Measurements from ENCODE around the gene ESPN.

Gene ESPN

DNA sequence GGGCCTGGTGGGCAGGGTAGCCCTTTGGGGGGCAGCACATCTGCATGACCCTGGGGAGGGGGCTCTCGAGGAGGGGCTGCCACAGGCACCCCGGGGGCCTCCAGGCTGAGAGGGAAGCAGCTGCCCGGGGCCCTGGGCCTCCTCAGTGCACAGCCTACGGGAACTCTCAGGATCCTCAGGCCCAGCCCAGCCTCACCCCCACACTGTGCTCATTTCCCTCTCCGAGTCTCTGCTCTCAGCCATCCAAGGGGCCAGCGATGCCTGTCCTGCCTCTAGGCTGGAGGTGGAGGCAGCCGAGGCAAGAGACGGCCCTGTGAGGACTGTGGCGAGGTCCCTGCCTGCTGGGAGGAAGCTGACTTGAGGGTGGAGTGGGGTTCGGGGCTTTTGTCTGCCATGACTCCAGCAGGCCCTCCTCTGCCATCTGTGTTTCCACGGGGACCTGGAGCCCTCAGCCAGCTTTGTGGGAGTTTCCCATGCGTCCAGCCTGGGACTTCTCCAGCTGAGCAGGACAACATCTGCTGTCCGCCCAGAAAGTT lies 74.1 kb downstream of the ESPN start:
- no peak overlapping the region for H3K4me3 ChIP-seq (ENCODE audit: low read depth in 1 of 2, low read length in 2 of 2)
- no peak overlapping the region for H3K27ac ChIP-seq (ENCODE audit: low read length)
- peaks cover 0 to 26% of the 10 kb centered on the region in 2 donors for H3K4me1 ChIP-seq (ENCODE audit: control insufficient read depth in 1 of 2, insufficient read depth in 2 of 2, low read length in 2 of 2)

DNA sequence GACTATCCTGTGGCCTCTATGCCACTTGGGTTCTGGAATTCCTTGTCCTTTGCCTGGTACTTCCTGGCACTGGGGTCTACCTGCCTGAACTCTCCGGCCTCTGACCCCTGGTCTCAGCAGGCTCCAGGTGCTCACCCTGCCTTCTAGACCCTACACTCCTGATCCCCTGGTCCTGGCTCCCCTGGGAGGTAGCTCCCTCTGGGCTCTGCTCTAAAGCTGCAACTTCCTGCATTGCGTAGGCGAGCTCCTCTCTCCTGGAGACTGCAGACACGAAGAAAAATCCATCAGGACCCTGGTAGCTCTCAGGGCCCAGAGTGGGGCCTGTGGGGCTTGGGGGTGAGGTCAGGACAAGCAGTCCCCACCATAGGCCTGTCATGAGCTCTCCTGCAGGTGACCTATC lies 74.7 kb downstream of the ESPN start:
- Histone ChIP-seq H3K4me3 (ENCODE audit: low read depth in 1 of 2, low read length in 2 of 2) (no peak overlapping the region), H3K36me3 (ENCODE audit: control insufficient read depth in 1 of 2, insufficient read depth in 2 of 2, low read length in 2 of 2) (no peaks in the 10 kb centered on the region), H3K27me3 (ENCODE audit: low read depth, low read length) (peaks cover 6% of the 10 kb centered on the region), H3K4me1 (ENCODE audit: control insufficient read depth in 1 of 2, insufficient read depth in 2 of 2, low read length in 2 of 2) (peaks cover 0 to 26% of the 10 kb centered on the region in 2 donors), H3K27ac (ENCODE audit: low read length) (no peak overlapping the region), H3K9me3 (ENCODE audit: control insufficient read depth in 1 of 2, low read length in 2 of 2) (no peaks in the 10 kb centered on the region)

More for the DNA sequence above, 74.1 kb downstream of the ESPN start:
- Histone ChIP-seq H3K9me3 (ENCODE audit: control insufficient read depth in 1 of 2, low read length in 2 of 2) (no peaks in the 10 kb centered on the region), H3K27me3 (ENCODE audit: low read depth, low read length) (peaks cover 6% of the 10 kb centered on the region), H3K36me3 (ENCODE audit: control insufficient read depth in 1 of 2, insufficient read depth in 2 of 2, low read length in 2 of 2) (no peaks in the 10 kb centered on the region)

DNA sequence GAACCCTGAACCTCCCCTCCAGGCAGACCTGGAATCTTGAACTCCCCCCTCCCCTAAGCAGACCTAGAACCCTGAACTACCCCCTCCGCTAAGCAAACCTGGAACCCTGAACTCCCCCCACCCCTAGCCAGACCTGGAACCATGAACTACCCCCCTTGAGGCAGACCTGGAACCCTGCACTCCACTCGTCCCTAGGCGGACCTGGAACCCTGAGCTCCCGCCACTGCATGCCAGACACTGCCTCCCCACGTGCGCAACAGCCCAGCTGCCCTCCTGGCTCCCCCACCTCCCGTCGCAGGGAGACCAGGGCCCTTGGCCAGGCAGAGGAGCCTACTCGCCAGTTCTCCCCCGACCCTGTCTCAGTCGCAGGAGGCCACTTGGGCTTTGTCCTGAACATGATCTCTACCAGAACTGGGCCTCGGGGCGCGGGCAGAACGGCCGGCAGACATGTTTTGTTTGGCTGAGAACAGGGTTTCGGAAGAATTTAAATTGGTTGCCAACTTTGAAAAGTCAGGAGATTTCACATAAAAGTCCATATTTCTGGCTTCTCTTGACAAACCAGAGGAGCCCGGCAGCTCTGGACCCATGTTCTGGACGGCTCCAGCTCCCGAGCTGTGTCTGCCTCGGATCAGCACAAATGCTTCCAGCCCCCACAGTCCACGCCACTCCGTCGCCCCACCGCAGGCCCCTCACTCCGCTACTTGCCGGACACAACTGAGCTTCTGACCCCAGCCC lies 76.1 kb downstream of the ESPN start:
- H3K27me3 ChIP-seq (ENCODE audit: low read depth, low read length) = peaks cover 6% of the 10 kb centered on the region
- H3K4me1 ChIP-seq (ENCODE audit: control insufficient read depth in 1 of 2, insufficient read depth in 2 of 2, low read length in 2 of 2) = peaks cover 0 to 26% of the 10 kb centered on the region in 2 donors
- no peak overlapping the region for H3K27ac ChIP-seq (ENCODE audit: low read length)
- no peaks in the 10 kb centered on the region for H3K36me3 ChIP-seq (ENCODE audit: control insufficient read depth in 1 of 2, insufficient read depth in 2 of 2, low read length in 2 of 2)
- no peak overlapping the region for H3K4me3 ChIP-seq (ENCODE audit: low read depth in 1 of 2, low read length in 2 of 2)
- no peaks in the 10 kb centered on the region for H3K9me3 ChIP-seq (ENCODE audit: control insufficient read depth in 1 of 2, low read length in 2 of 2)

- Histone ChIP-seq H3K27me3 (ENCODE audit: low read depth, low read length) (peaks cover under 1% of the 10 kb centered on the region), H3K9me3 (ENCODE audit: control insufficient read depth in 1 of 2, low read length in 2 of 2) (no peaks in the 10 kb centered on the region), H3K4me1 (ENCODE audit: control insufficient read depth in 1 of 2, insufficient read depth in 2 of 2, low read length in 2 of 2) (peaks cover 0 to 23% of the 10 kb centered on the region in 2 donors), H3K4me3 (ENCODE audit: low read depth in 1 of 2, low read length in 2 of 2) (no peak overlapping the region), H3K36me3 (ENCODE audit: control insufficient read depth in 1 of 2, insufficient read depth in 2 of 2, low read length in 2 of 2) (no peaks in the 10 kb centered on the region), H3K27ac (ENCODE audit: low read length) (no peak overlapping the region)
Measured at GRCh38 chr1:6501279-6501813, 76.8 kb downstream of the ESPN start.

GRCh38 chr1:6502000-6502891 lies 77.7 kb downstream of the ESPN start:
- no peaks in the 10 kb centered on the region for H3K9me3 ChIP-seq (ENCODE audit: control insufficient read depth in 1 of 2, low read length in 2 of 2)
- H3K36me3 ChIP-seq (ENCODE audit: control insufficient read depth in 1 of 2, insufficient read depth in 2 of 2, low read length in 2 of 2) = no peaks in the 10 kb centered on the region
- H3K27ac ChIP-seq (ENCODE audit: low read length) = no peak overlapping the region
- H3K4me1 ChIP-seq (ENCODE audit: control insufficient read depth in 1 of 2, insufficient read depth in 2 of 2, low read length in 2 of 2) = peaks cover 0 to 18% of the 10 kb centered on the region in 2 donors
- H3K27me3 ChIP-seq (ENCODE audit: low read depth, low read length) = no peaks in the 10 kb centered on the region
- H3K4me3 ChIP-seq (ENCODE audit: low read depth in 1 of 2, low read length in 2 of 2) = no peak overlapping the region

DNA sequence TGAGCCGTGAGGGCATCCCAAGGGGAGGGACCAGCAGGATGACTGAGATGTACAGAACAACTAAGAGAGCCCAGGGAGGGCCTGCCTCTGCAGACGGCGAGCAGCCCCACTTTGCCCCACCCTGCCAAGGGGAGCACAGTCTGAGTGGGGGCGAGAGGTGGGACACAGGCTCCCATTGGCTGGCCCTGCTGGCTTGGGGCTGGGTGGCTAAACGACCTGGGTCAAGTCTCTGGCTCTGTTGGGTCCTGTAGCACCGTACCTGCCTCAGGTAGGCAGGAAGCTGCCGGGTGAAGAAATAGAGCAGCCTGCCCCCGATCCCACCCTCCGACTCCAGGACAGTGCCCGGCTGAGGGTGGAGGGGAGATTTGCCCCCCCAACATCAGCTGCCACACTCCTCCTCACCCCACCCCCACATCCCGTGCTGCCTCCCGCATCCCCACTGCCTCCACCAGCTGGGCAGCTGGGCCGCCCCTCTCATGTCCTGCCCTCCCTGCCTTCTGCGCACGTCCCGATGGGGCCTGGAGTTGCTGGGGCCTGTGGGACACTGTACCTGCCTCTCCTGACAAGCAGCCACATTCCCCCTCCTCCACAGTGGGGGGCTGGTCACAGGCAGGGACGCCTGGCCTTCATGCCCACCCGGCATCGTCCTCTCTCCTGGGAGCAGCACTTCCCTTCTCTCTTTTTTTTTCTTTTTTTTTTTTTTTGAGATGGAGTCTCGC lies 79.5 kb downstream of the ESPN start:
- no peaks in the 10 kb centered on the region for H3K36me3 ChIP-seq (ENCODE audit: control insufficient read depth in 1 of 2, insufficient read depth in 2 of 2, low read length in 2 of 2)
- peaks cover 0 to 10% of the 10 kb centered on the region in 2 donors for H3K4me1 ChIP-seq (ENCODE audit: control insufficient read depth in 1 of 2, insufficient read depth in 2 of 2, low read length in 2 of 2)
- no peak overlapping the region for H3K27ac ChIP-seq (ENCODE audit: low read length)
- H3K4me3 ChIP-seq (ENCODE audit: low read depth in 1 of 2, low read length in 2 of 2) = no peak overlapping the region
- no peaks in the 10 kb centered on the region for H3K27me3 ChIP-seq (ENCODE audit: low read depth, low read length)
- H3K9me3 ChIP-seq (ENCODE audit: control insufficient read depth in 1 of 2, low read length in 2 of 2) = no peaks in the 10 kb centered on the region

- Histone ChIP-seq H3K4me3 (ENCODE audit: low read depth in 1 of 2, low read length in 2 of 2) (no peak overlapping the region), H3K27ac (ENCODE audit: low read length) (no peak overlapping the region), H3K9me3 (ENCODE audit: control insufficient read depth in 1 of 2, low read length in 2 of 2) (no peaks in the 10 kb centered on the region), H3K27me3 (ENCODE audit: low read depth, low read length) (no peaks in the 10 kb centered on the region), H3K4me1 (ENCODE audit: control insufficient read depth in 1 of 2, insufficient read depth in 2 of 2, low read length in 2 of 2) (peaks cover 0 to 10% of the 10 kb centered on the region in 2 donors), H3K36me3 (ENCODE audit: control insufficient read depth in 1 of 2, insufficient read depth in 2 of 2, low read length in 2 of 2) (no peaks in the 10 kb centered on the region)
Measured at GRCh38 chr1:6504887-6505286, 80.3 kb downstream of the ESPN start.

- no peaks in the 10 kb centered on the region for H3K36me3 ChIP-seq (ENCODE audit: control insufficient read depth in 1 of 2, insufficient read depth in 2 of 2, low read length in 2 of 2)
- no peaks in the 10 kb centered on the region for H3K9me3 ChIP-seq (ENCODE audit: control insufficient read depth in 1 of 2, low read length in 2 of 2)
- H3K4me1 ChIP-seq (ENCODE audit: control insufficient read depth in 1 of 2, insufficient read depth in 2 of 2, low read length in 2 of 2) = peaks cover 0 to 10% of the 10 kb centered on the region in 2 donors
- H3K4me3 ChIP-seq (ENCODE audit: low read depth in 1 of 2, low read length in 2 of 2) = no peak overlapping the region
- no peaks in the 10 kb centered on the region for H3K27me3 ChIP-seq (ENCODE audit: low read depth, low read length)
- H3K27ac ChIP-seq (ENCODE audit: low read length) = no peak overlapping the region
Measured at GRCh38 chr1:6505367-6506209, 81.0 kb downstream of the ESPN start.

GRCh38 chr1:6506210-6507036 lies 81.8 kb downstream of the ESPN start:
- H3K4me3 ChIP-seq (ENCODE audit: low read depth in 1 of 2, low read length in 2 of 2) = no peak overlapping the region
- peaks cover 0 to 10% of the 10 kb centered on the region in 2 donors for H3K4me1 ChIP-seq (ENCODE audit: control insufficient read depth in 1 of 2, insufficient read depth in 2 of 2, low read length in 2 of 2)
- H3K27ac ChIP-seq (ENCODE audit: low read length) = no peak overlapping the region
- H3K36me3 ChIP-seq (ENCODE audit: control insufficient read depth in 1 of 2, insufficient read depth in 2 of 2, low read length in 2 of 2) = no peaks in the 10 kb centered on the region
- no peaks in the 10 kb centered on the region for H3K9me3 ChIP-seq (ENCODE audit: control insufficient read depth in 1 of 2, low read length in 2 of 2)
- H3K27me3 ChIP-seq (ENCODE audit: low read depth, low read length) = no peaks in the 10 kb centered on the region

- no peak overlapping the region for H3K27ac ChIP-seq (ENCODE audit: low read length)
Measured at GRCh38 chr1:6507037-6507428, 82.5 kb downstream of the ESPN start.

More at GRCh38 chr1:6507037-6507428, 82.5 kb downstream of the ESPN start:
- Histone ChIP-seq H3K9me3 (ENCODE audit: control insufficient read depth in 1 of 2, low read length in 2 of 2) (no peaks in the 10 kb centered on the region), H3K4me3 (ENCODE audit: low read depth in 1 of 2, low read length in 2 of 2) (no peak overlapping the region), H3K4me1 (ENCODE audit: control insufficient read depth in 1 of 2, insufficient read depth in 2 of 2, low read length in 2 of 2) (peaks cover 0 to 6% of the 10 kb centered on the region in 2 donors), H3K27me3 (ENCODE audit: low read depth, low read length) (no peaks in the 10 kb centered on the region), H3K36me3 (ENCODE audit: control insufficient read depth in 1 of 2, insufficient read depth in 2 of 2, low read length in 2 of 2) (no peaks in the 10 kb centered on the region)

All from muscle layer of duodenum (tissue), 2 donors.